GM12875 (cell line): ENCODE data around the gene INPP5A.
"Not testable (repeated sequence)": the region's sequence is repeated elsewhere in the genome, so short reads cannot be mapped to it uniquely, and the experiment has no call there.

Experiments used
- H3K4me3 ChIP-seq: one replicate; pipeline ENCODE4 v1.5.1; 2011; ENCODE audit warnings: low read depth, low read length, control low read depth
- TF ChIP-seq, protein P1 (sequence below): IDR thresholded peaks from 2 replicates; pipeline ENCODE4 v1.5.1; 2011; ENCODE audit warnings: low read depth, mild to moderate bottlenecking, control low read depth, inconsistent platforms, low read length, moderate library complexity, borderline replicate concordance; ENCODE audit not compliant: insufficient read depth

INPP5A gene

GRCh38 chr10:132550366-132551092, 12.9 kb downstream of the INPP5A start:
- no peak overlapping the region for H3K4me3 ChIP-seq
- TF ChIP-seq, protein P1, sequence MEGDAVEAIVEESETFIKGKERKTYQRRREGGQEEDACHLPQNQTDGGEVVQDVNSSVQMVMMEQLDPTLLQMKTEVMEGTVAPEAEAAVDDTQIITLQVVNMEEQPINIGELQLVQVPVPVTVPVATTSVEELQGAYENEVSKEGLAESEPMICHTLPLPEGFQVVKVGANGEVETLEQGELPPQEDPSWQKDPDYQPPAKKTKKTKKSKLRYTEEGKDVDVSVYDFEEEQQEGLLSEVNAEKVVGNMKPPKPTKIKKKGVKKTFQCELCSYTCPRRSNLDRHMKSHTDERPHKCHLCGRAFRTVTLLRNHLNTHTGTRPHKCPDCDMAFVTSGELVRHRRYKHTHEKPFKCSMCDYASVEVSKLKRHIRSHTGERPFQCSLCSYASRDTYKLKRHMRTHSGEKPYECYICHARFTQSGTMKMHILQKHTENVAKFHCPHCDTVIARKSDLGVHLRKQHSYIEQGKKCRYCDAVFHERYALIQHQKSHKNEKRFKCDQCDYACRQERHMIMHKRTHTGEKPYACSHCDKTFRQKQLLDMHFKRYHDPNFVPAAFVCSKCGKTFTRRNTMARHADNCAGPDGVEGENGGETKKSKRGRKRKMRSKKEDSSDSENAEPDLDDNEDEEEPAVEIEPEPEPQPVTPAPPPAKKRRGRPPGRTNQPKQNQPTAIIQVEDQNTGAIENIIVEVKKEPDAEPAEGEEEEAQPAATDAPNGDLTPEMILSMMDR, result no peak

GRCh38 chr10:132551093-132551807, 13.7 kb downstream of the INPP5A start:
- TF ChIP-seq, protein P1, result no peak
- no peak overlapping the region for H3K4me3 ChIP-seq

DNA sequence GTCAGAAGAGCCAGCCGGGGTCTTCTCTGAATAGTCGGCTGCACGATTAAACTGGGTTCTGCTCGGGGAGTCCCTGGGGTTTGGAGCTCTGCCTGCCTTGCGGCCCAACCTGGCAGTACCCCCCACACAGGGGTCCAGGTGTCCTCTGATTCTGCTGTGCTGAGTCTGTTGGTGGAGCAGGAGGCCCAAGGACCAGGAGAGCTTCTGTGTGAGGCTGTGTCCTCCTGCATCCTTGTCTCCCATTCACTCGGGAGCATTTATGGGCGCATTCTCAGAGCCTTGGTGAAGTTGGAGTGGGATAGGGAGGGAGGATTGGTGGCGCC, 14.2 kb downstream of the INPP5A start:
- H3K4me3 ChIP-seq, result no peak overlapping the region
- TF ChIP-seq, protein P1, result no peak

- not testable (repeated sequence) for H3K4me3 ChIP-seq
Measured at GRCh38 chr10:132552635-132553034, 15.0 kb downstream of the INPP5A start.

- not testable (repeated sequence) for H3K4me3 ChIP-seq
Measured at GRCh38 chr10:132553568-132553967, 16.0 kb downstream of the INPP5A start.

- TF ChIP-seq, protein P1, result no peak
- H3K4me3 ChIP-seq, result no peak overlapping the region
Measured at GRCh38 chr10:132554053-132554990, 16.7 kb downstream of the INPP5A start.

GRCh38 chr10:132554991-132555647, 17.5 kb downstream of the INPP5A start:
- TF ChIP-seq, protein P1, result no peak
- H3K4me3 ChIP-seq, result no peak overlapping the region
